ENCODE data around the gene ATP2B3. TPM values are rescaled to one million over a fixed set of nuclear protein-coding genes. Genes with fewer than 3 reads are reported as not detected.
A peak's percentile ranks its signal among the peaks of the same experiment; 100 is the strongest.

ATP2B3 gene
- total RNA-seq, 3 donors from 2014 or later (not counting 1 experiment from before 2014, with no cell fraction given): not detected

DNA sequence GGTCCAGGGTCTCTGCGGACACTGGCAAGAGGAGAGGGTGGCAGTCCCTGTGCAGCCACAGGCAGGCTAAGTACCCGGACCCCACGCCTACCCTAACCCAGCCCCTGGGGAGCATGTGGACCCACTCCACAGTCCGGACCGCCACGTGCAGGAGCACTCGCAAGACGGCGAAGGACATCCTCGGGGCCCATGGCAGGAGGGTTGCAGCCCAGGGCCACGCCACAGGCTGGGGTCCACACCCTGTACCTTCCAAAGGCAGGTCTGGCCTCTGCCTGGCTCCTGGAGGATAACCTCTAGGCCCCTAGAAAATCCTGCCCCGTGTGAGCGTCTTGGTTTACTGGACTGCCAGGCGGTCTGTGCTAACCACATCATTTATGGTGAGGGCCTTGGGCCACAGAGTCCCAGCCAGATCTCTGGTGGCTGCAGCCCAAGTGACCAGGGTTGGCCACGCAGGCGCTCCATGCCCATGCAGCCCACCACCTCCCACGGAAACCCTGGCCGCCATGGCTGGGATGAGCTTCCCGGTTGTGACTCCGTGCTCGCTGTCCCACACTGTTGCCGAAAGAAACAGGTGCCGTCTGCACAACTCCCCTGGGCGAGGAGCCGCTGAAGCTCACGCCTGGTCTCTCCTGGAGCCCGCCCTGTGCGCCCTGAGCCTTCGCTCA, 71.5 kb downstream of the ATP2B3 start:
- intact Hi-C loops (cut with micrococcal nuclease): no loop called here
- Histone ChIP-seq H3K4me3 (ENCODE audit: low read length) (no peak overlapping the region), H3K27ac (ENCODE audit: low read length) (no peak overlapping the region), H3K27me3 (ENCODE audit: control insufficient read depth, insufficient read depth, low read length) (no peaks in the 10 kb centered on the region), H3K36me3 (ENCODE audit: control insufficient read depth, insufficient read depth, low read length) (peaks cover 35% of the 10 kb centered on the region), H3K4me1 (ENCODE audit: control insufficient read depth, insufficient read depth, low read length) (peaks cover 5% of the 10 kb centered on the region), H3K9me3 (ENCODE audit: control insufficient read depth, insufficient read depth, low read length) (no peaks in the 10 kb centered on the region)
- no peak for DNase-seq
- TF ChIP-seq, protein P1, sequence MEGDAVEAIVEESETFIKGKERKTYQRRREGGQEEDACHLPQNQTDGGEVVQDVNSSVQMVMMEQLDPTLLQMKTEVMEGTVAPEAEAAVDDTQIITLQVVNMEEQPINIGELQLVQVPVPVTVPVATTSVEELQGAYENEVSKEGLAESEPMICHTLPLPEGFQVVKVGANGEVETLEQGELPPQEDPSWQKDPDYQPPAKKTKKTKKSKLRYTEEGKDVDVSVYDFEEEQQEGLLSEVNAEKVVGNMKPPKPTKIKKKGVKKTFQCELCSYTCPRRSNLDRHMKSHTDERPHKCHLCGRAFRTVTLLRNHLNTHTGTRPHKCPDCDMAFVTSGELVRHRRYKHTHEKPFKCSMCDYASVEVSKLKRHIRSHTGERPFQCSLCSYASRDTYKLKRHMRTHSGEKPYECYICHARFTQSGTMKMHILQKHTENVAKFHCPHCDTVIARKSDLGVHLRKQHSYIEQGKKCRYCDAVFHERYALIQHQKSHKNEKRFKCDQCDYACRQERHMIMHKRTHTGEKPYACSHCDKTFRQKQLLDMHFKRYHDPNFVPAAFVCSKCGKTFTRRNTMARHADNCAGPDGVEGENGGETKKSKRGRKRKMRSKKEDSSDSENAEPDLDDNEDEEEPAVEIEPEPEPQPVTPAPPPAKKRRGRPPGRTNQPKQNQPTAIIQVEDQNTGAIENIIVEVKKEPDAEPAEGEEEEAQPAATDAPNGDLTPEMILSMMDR (IDR thresholded peaks at IDR 0.05): no peak
- no peak overlapping the region for H3K27ac Mint-ChIP-seq
- H3K36me3 Mint-ChIP-seq: no peaks in the 10 kb centered on the region
- H3K4me3 Mint-ChIP-seq: no peak overlapping the region
- 98% methylated on average over 25 of the region's 29 CpGs for WGBS (ENCODE audit: insufficient coverage)
- H3K4me1 Mint-ChIP-seq: peaks cover 0 to 4% of the 10 kb centered on the region in 2 donors
- no peaks in the 10 kb centered on the region for H3K9me3 Mint-ChIP-seq
- no peaks in the 10 kb centered on the region for H3K27me3 Mint-ChIP-seq (ENCODE audit: low read depth in 2 of 2)
- ATAC-seq: no peak

GRCh38 chrX:153590961-153591956, 73.8 kb downstream of the ATP2B3 start:
- Histone ChIP-seq H3K27me3 (ENCODE audit: control insufficient read depth, insufficient read depth, low read length) (no peaks in the 10 kb centered on the region), H3K4me1 (ENCODE audit: control insufficient read depth, insufficient read depth, low read length) (peaks cover 9% of the 10 kb centered on the region), H3K27ac (ENCODE audit: low read length) (no peak overlapping the region), H3K36me3 (ENCODE audit: control insufficient read depth, insufficient read depth, low read length) (peaks cover 40% of the 10 kb centered on the region), H3K9me3 (ENCODE audit: control insufficient read depth, insufficient read depth, low read length) (no peaks in the 10 kb centered on the region), H3K4me3 (ENCODE audit: low read length) (no peak overlapping the region)
- Mint-ChIP-seq H3K27ac (peak overlapping the region in 1 of 2 donors; percentile 9), H3K4me3 (no peak overlapping the region), H3K36me3 (no peaks in the 10 kb centered on the region), H3K9me3 (no peaks in the 10 kb centered on the region), H3K27me3 (ENCODE audit: low read depth in 2 of 2) (no peaks in the 10 kb centered on the region), H3K4me1 (peaks cover 2 to 6% of the 10 kb centered on the region in 2 donors)
- 97% methylated on average over 26 of the region's 26 CpGs for WGBS (ENCODE audit: insufficient coverage)
- DNase-seq: no peak
- ATAC-seq: no peak
- intact Hi-C loops (cut with micrococcal nuclease): no loop called here
- TF ChIP-seq, protein P1 (IDR thresholded peaks at IDR 0.05): no peak

- no peak for DNase-seq
- Histone ChIP-seq H3K27me3 (ENCODE audit: control insufficient read depth, insufficient read depth, low read length) (no peaks in the 10 kb centered on the region), H3K9me3 (ENCODE audit: control insufficient read depth, insufficient read depth, low read length) (no peaks in the 10 kb centered on the region), H3K36me3 (ENCODE audit: control insufficient read depth, insufficient read depth, low read length) (peaks cover 37% of the 10 kb centered on the region), H3K27ac (ENCODE audit: low read length) (no peak overlapping the region), H3K4me3 (ENCODE audit: low read length) (no peak overlapping the region), H3K4me1 (ENCODE audit: control insufficient read depth, insufficient read depth, low read length) (peaks cover 12% of the 10 kb centered on the region)
- no peaks in the 10 kb centered on the region for H3K36me3 Mint-ChIP-seq
- H3K9me3 Mint-ChIP-seq: no peaks in the 10 kb centered on the region
- H3K4me1 Mint-ChIP-seq: peaks cover 5 to 16% of the 10 kb centered on the region in 2 donors
- TF ChIP-seq, protein P1 (IDR thresholded peaks at IDR 0.05): no peak
- intact Hi-C loops (cut with micrococcal nuclease): no loop called here
- no peaks in the 10 kb centered on the region for H3K27me3 Mint-ChIP-seq (ENCODE audit: low read depth in 2 of 2)
- H3K27ac Mint-ChIP-seq: peak overlapping the region in 1 of 2 donors; percentile 9
- WGBS (ENCODE audit: insufficient coverage): 96% methylated on average over 30 of the region's 30 CpGs
- no peak for ATAC-seq
- H3K4me3 Mint-ChIP-seq: no peak overlapping the region
Measured at GRCh38 chrX:153592091-153592833, 74.8 kb downstream of the ATP2B3 start.

Measured in natural killer cell (primary cell).